Natural killer cell (primary cell): ENCODE measurements around the gene MCTP2. TPM values are rescaled to one million over a fixed set of nuclear protein-coding genes. Genes with fewer than 3 reads are reported as not detected.

Source experiments
- ATAC-seq, 3 donors: fragments of 150-1000 bp in 2 of 3; fragments of 200-7000 bp in 1 of 3; cut with Tn5 transposase; 1 replicate in 1 of 3; 2 replicates in 2 of 3; pipeline ENCODE4 v1.10.0; 2021; ENCODE audit warnings: mild to moderate bottlenecking in 2 of 3, moderate library complexity in 2 of 3
- DNase-seq, 2 donors: peaks; one replicate each; pipeline versions ENCODE4 v3.0.0 to v3.0.0-alpha.2; 2013 to 2021; ENCODE audit warnings: mixed read lengths in 1 of 2
- H3K27ac ChIP-seq: one replicate; pipeline ENCODE4 v1.5.1; 2013; ENCODE audit warnings: mild to moderate bottlenecking, low read length
- H3K27me3 ChIP-seq: one replicate; pipeline ENCODE4 v1.6.1; 2013; ENCODE audit warnings: low read length; ENCODE audit not compliant: control insufficient read depth, insufficient read depth
- H3K36me3 ChIP-seq: one replicate; pipeline ENCODE4 v1.6.1; 2013; ENCODE audit warnings: low read length; ENCODE audit not compliant: control insufficient read depth, insufficient read depth
- H3K4me1 ChIP-seq: one replicate; pipeline ENCODE4 v1.6.1; 2013; ENCODE audit warnings: low read length; ENCODE audit not compliant: control insufficient read depth, insufficient read depth
- H3K4me3 ChIP-seq: one replicate; pipeline ENCODE4 v1.5.1; 2013; ENCODE audit warnings: low read length
- H3K9me3 ChIP-seq: one replicate; pipeline ENCODE4 v1.6.1; 2013; ENCODE audit warnings: low read length; ENCODE audit not compliant: control insufficient read depth, insufficient read depth
- H3K27ac Mint-ChIP-seq, 2 donors: one replicate each; pipeline ENCODE4 v1.8.0; 2022; ENCODE audit warnings: mild to moderate bottlenecking in 2 of 2, mixed read lengths in 2 of 2, moderate library complexity in 1 of 2
- H3K27me3 Mint-ChIP-seq, 2 donors: one replicate each; pipeline ENCODE4 v1.8.0; 2022; ENCODE audit warnings: low read depth in 2 of 2, mixed read lengths in 2 of 2
- H3K36me3 Mint-ChIP-seq: one replicate; pipeline ENCODE4 v1.8.0; 2022; ENCODE audit warnings: mixed read lengths
- H3K4me1 Mint-ChIP-seq, 2 donors: one replicate each; pipeline ENCODE4 v1.8.0; 2022; ENCODE audit warnings: mixed read lengths in 2 of 2
- H3K4me3 Mint-ChIP-seq: one replicate; pipeline ENCODE4 v1.8.0; 2022; ENCODE audit warnings: mild to moderate bottlenecking, moderate library complexity, mixed read lengths
- H3K9me3 Mint-ChIP-seq, 2 donors: one replicate each; pipeline ENCODE4 v1.8.0; 2022; ENCODE audit warnings: mixed read lengths in 2 of 2
- CTCF ChIP-seq: fragments of 200-600 bp; IDR thresholded peaks from one replicate; pipeline ENCODE4 v1.8.0; 2022; ENCODE audit warnings: antibody characterized with exemption
- WGBS: methylation state at CpG from one replicate; pipeline ENCODE4 v1.1.7; 2013; ENCODE audit warnings: missing lambda C conversion rate; ENCODE audit not compliant: insufficient coverage; 5-methylcytosine and 5-hydroxymethylcytosine counted together
- intact Hi-C: fragments of 100-400 bp; cut with micrococcal nuclease; formaldehyde crosslinking; loops from one replicate; pipeline ENCODE4 v1.14.2; 2022
- total RNA-seq, 4 donors: library from RNA; stranded (reverse); fragments of 120-200 nt in 1 of 4; gene quantifications; one replicate each; pipeline versions ENCODE4 v1.2.3 to v1.2.4, GENCODE V29; 2013 to 2022

Gene MCTP2
- total RNA-seq, 3 donors from 2014 or later (not counting 1 experiment from before 2014, with no cell fraction given), result 235 to 312 (median 261) TPM

- TF ChIP-seq CTCF, result no peak
- no peaks in the 10 kb centered on the region for H3K9me3 Mint-ChIP-seq
- H3K4me1 ChIP-seq, result peaks cover 46% of the 10 kb centered on the region
- no peak overlapping the region for H3K4me3 ChIP-seq
- WGBS, result 58% methylated on average over 6 of the region's 6 CpGs
- no peak for DNase-seq
- H3K36me3 ChIP-seq, result peaks cover 6% of the 10 kb centered on the region
- H3K9me3 ChIP-seq, result no peaks in the 10 kb centered on the region
- peak overlapping the region; percentile 90 for H3K4me3 Mint-ChIP-seq
- H3K4me1 Mint-ChIP-seq, result peaks cover 89 to 91% of the 10 kb centered on the region in 2 donors
- no peaks in the 10 kb centered on the region for H3K27me3 Mint-ChIP-seq
- H3K27ac ChIP-seq, result no peak overlapping the region
- no peaks in the 10 kb centered on the region for H3K27me3 ChIP-seq
- H3K27ac Mint-ChIP-seq, result peak overlapping the region; percentile 90 to 96
- no peak for ATAC-seq
- no peaks in the 10 kb centered on the region for H3K36me3 Mint-ChIP-seq
- intact Hi-C loops, result no loop called here
Observed at GRCh38 chr15:94235646-94236045, 4.3 kb downstream of the MCTP2 start.

- Histone ChIP-seq H3K4me1 (peaks cover 40% of the 10 kb centered on the region), H3K27me3 (no peaks in the 10 kb centered on the region), H3K9me3 (no peaks in the 10 kb centered on the region), H3K4me3 (no peak overlapping the region), H3K27ac (peak overlapping the region; percentile 19), H3K36me3 (peaks cover 6% of the 10 kb centered on the region)
- intact Hi-C loops, result no loop called here
- Mint-ChIP-seq H3K4me1 (peaks cover 92 to 93% of the 10 kb centered on the region in 2 donors), H3K27me3 (no peaks in the 10 kb centered on the region), H3K27ac (peak overlapping the region; percentile 90 to 96), H3K36me3 (no peaks in the 10 kb centered on the region), H3K9me3 (no peaks in the 10 kb centered on the region), H3K4me3 (peak overlapping the region; percentile 57)
- no peak for TF ChIP-seq CTCF
- WGBS, result 80% methylated on average over 4 of the region's 4 CpGs
- DNase-seq, result no peak
- no peak for ATAC-seq
Observed at GRCh38 chr15:94236608-94237007, 5.2 kb downstream of the MCTP2 start.

GRCh38 chr15:94237903-94238302, 6.5 kb downstream of the MCTP2 start:
- Histone ChIP-seq H3K9me3 (no peaks in the 10 kb centered on the region), H3K36me3 (peaks cover 6% of the 10 kb centered on the region), H3K27me3 (no peaks in the 10 kb centered on the region), H3K4me3 (no peak overlapping the region), H3K4me1 (peaks cover 38% of the 10 kb centered on the region), H3K27ac (peak overlapping the region; percentile 75)
- peak overlapping the region; percentile 55 for H3K4me3 Mint-ChIP-seq
- TF ChIP-seq CTCF, result no peak
- H3K9me3 Mint-ChIP-seq, result no peaks in the 10 kb centered on the region
- no peak for DNase-seq
- ATAC-seq, result peak in 1 of 3 donors; percentile 22
- peak overlapping the region; percentile 90 to 96 for H3K27ac Mint-ChIP-seq
- no peaks in the 10 kb centered on the region for H3K36me3 Mint-ChIP-seq
- WGBS, result 80% methylated on average over 5 of the region's 8 CpGs
- H3K27me3 Mint-ChIP-seq, result no peaks in the 10 kb centered on the region
- peaks cover 94 to 96% of the 10 kb centered on the region in 2 donors for H3K4me1 Mint-ChIP-seq
- intact Hi-C loops, result loop anchor here (2.0 kb wide), 1 partner anchor 15 kb away; no protein-coding TSS in a partner anchor

- no peak overlapping the region for H3K4me3 ChIP-seq
- 33% methylated on average over 3 of the region's 4 CpGs for WGBS
- ATAC-seq (peak; percentile 68 to 81 (median 75)), DNase-seq (peak in 1 of 2 donors; percentile 31)
- Mint-ChIP-seq H3K9me3 (no peaks in the 10 kb centered on the region), H3K4me1 (peaks cover 88 to 89% of the 10 kb centered on the region in 2 donors), H3K27ac (peak overlapping the region; percentile 90 to 96), H3K27me3 (no peaks in the 10 kb centered on the region), H3K4me3 (peak overlapping the region; percentile 68), H3K36me3 (no peaks in the 10 kb centered on the region)
- peaks cover 38% of the 10 kb centered on the region for H3K4me1 ChIP-seq
- no peaks in the 10 kb centered on the region for H3K9me3 ChIP-seq
- no peak for TF ChIP-seq CTCF
- H3K36me3 ChIP-seq, result peaks cover 6% of the 10 kb centered on the region
- intact Hi-C loops, result loop anchor here (2.0 kb wide), 1 partner anchor 14 kb away; no protein-coding TSS in a partner anchor
- peak overlapping the region; percentile 75 for H3K27ac ChIP-seq
- H3K27me3 ChIP-seq, result no peaks in the 10 kb centered on the region
Observed at GRCh38 chr15:94238539-94239118, 7.3 kb downstream of the MCTP2 start.
